Skeletal muscle cell (primary cell): ENCODE measurements around the gene REPIN1.

Experiments
- DNase-seq: peaks from one replicate; pipeline ENCODE4 v3.0.0-alpha.2; 2010; ENCODE audit warnings: low read depth
- H3K4me3 ChIP-seq: 2 replicates; pipeline ENCODE4 v1.5.1; 2011; ENCODE audit warnings: low read depth, mild to moderate bottlenecking, control low read depth, low read length, moderate library complexity

The REPIN1 gene

DNA sequence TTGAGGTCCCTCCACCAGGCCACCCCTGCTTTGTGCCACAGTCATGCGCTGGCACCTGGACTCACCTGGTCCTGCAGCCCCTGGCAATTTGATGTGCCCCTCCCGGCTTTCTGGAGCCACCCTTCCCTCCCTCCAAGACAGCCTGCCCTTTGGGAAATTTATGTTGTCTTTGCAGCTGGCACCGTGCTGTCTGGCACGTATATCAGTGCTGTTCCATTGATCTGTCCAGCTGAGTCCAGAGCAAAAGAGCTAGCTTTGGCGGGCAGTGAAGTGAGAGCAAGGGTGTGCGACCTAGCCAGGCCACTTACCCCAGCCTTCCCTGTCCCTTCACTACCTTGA is 32.9 kb upstream of the REPIN1 start:
- no peak overlapping the region for H3K4me3 ChIP-seq
- DNase-seq: no peak

DNA sequence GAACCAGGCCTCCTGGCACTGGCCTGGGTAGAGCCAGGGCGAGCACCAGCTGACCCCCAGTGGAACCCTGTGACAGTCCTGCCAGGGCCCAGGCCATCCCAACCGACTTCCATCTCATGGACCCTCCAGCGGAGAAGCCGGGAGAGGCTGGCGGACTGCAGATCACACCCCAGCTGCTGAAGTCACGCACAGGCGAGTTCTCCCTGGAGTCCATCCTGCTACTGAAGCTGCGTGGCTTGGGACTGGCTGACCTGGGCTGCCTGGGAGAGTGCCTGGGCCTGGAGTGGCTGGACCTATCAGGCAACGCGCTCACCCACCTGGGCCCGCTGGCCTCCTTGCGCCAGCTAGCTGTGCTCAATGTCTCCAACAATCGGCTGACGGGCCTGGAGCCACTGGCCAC is 31.9 kb upstream of the REPIN1 start:
- H3K4me3 ChIP-seq: no peak overlapping the region
- DNase-seq: no peak

DNA sequence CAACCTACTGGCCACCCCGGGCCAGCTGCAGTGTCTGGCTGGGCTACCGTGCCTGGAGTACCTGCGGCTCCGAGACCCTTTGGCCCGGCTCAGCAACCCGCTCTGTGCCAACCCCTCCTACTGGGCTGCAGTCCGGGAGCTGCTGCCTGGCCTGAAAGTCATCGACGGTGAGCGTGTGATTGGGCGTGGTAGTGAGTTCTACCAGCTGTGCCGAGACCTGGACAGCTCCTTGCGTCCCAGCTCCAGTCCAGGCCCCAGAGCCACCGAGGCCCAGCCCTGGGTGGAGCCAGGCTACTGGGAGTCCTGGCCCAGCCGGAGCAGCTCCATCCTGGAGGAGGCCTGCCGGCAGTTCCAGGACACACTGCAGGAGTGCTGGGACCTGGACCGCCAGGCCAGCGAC is 31.4 kb upstream of the REPIN1 start:
- no peak for DNase-seq

DNA sequence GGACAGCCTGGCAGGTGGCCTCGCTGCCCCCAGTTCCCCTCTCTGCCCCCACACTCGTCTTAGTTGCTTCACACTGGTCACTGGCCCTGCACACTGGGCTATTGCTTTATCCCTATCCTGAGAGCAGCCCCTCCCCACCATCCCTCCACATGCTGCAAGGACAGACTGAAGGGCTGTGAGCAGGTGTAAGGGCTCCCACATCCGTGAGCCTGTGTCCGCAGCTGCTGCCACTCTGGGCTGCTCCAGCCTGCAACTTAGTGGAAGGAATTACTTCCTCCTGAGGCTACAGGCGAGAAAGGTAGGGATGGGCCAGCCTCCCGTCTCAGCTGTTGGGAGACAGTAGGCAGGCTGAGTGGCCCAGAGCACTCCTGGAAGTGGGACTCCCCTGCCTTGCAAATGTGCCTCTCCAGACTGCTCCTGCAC is 31.0 kb upstream of the REPIN1 start:
- DNase-seq: no peak
- no peak overlapping the region for H3K4me3 ChIP-seq

More for the DNA sequence above, 31.4 kb upstream of the REPIN1 start:
- no peak overlapping the region for H3K4me3 ChIP-seq

DNA sequence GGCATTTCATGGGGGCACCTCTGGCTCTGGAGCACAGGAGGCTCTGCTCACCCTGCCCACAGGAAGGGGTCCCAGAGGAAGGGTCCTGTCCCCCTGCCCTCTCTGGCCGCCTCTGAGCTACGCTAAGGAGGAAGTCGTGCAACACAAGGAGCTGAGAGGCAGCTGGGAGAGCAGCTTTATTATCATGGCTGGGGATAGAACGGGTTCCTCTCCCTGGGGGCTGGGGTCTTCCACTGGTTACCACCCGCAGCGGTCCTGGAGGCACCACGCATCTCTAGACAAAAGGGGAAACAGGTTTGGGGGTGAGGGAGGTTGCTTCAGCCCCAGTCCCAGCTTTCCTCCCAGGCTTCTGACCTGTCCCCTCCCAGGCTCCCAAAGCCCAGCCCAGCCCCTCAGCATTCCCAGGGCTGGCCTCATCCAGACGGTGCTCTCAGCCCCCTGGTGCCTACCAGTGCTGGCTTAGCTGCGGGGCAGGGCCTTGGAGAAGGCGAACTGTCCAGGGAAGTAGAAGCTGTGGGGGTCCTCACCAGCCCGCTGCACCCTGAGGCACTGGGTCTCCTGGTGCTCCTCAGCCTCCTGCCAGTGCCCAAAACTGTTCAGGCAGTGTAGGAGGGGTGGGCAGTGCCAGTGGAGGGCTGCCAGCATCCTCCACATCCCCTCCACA is 30.3 kb upstream of the REPIN1 start:
- no peak overlapping the region for H3K4me3 ChIP-seq
- no peak for DNase-seq

DNA sequence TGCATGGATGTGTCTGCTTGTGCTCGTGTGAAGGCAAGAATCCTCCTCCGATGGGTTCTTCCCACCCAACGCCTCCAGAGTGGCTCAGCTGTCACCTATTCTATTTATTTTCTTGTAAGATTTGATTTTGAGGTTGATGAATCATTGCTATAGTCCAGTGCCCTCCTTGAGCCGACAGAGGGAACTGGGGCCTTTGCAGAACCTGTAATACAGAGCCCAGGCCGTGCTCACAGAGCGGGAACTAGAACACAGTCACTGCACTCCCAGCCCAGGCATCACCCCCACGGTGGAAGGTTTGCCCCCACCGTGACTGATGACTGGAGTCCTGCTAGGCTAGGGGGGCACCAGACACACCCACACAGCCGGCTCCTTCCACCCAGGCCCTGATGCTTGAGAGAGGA is 29.2 kb upstream of the REPIN1 start:
- H3K4me3 ChIP-seq: no peak overlapping the region

DNA sequence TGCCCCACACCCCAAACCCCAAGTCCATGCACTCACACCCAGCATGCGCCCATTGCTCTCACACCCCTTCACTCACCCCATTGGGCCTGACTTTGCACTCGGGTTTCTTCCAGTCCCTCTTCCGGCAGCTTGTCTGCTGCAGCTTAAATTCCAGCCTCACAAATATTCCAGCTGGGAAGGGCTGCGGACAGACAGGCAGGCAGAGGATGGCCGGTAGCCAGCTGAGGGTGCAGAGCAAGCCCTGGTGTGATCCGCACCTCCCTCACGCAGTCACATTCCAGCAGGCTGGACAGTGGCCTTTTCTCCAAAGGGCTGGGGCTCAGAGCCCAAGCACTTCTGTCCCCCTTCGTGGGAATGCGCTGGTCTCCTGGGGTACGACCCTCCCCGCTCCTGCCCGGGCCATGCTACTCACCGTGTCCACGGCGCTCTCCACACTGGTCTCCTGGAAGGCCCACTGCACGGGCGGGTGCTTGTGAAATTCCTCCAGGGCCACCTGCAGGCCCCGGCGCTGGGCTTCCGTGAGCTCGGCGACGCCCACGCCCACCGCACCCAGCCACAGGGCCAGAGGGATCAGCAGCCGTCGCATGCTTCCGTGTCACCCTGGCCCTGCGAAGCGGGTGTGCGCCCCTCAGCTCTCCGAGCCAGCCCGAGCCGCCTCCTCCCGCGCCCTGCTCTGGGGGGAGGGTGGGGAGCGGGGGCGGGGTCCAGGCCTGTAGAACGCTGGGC is 28.4 kb upstream of the REPIN1 start:
- DNase-seq: no peak
- no peak overlapping the region for H3K4me3 ChIP-seq

More for the DNA sequence above, 29.2 kb upstream of the REPIN1 start:
- no peak for DNase-seq

DNA sequence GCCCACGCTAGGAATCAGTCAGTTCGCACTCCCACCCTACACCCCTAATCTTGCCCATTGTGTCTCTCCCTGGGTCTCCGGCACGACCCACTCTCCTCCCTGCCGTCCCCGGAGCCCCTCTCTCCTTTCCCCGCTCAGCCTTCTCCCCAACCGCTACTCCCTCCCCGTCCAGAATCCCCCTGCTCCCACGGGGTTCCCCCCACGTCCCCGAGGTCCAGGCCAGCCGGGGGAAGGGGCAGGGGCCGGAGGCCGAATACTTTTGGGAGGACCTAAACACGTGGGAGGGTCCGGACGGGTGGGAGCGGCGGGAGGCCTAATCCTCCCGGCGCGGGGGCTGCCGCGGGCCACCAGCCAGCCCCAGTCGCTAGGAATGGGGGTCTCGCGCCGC is 27.8 kb upstream of the REPIN1 start:
- no peak overlapping the region for H3K4me3 ChIP-seq
- no peak for DNase-seq

DNA sequence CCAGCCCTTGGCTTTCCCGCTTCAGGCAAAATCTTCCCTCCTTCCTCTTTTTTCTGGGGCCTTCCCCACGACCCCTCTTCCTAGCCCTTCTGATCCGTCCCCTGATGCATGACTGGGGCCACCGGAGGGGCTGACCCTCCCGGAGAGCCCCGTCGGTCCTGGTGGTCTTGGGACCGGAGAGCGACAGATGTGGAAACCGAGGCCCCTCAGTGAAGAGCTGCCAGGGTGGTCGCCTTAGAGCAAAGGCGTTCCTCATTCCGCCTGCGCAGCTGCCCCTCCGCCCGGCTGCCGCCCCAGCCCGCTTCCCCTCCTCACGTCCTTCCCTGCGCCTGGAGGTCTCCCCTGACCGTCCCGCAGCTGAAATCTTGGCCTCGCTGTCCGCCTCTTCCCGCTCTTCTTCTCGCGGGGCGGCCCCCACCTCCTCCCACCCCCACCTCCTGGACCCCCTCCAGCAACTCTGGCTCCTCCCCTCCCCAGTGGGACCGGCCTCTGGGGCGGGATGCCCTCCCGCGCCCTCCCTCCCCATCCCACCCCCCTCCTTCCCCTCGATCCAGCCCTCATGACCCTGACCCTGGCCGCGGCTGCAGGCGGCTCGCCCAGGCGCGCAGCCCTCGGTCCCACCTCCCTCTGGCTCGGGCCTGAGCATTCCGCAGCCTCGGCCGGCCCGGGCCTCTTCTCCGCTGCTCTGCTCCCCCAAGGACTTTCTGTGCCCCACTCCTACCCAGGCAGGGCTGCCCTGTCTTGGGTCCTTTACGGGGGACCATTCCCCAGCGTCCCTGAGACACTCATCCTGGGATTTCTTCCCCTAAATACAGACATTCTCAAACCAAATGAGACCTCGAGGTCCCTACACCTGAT is 27.1 kb upstream of the REPIN1 start, which contains the start of gene RARRES2:
Gene RARRES2, minus strand, starts transcription at position 367 of the 858 bp plus-strand sequence. CDS start 1,020 bp downstream, outside the sequence.
- no peak for DNase-seq
- H3K4me3 ChIP-seq: no peak within 1 kb of the TSS

DNA sequence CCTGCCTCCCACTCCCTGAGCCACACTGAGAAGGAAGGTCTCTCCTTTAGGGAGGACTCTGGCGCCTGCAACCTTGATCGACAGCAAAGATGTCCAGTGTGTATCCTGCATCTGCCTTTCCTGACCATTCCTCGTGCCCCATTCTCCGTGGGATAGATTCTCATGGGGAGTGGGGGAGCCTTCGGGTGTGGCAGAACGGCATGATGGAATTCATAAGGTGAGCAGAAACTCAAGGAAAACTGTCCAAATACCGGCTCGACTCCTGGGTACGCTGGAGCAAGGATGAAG is 26.6 kb upstream of the REPIN1 start:
- no peak overlapping the region for H3K4me3 ChIP-seq
- DNase-seq: no peak

DNA sequence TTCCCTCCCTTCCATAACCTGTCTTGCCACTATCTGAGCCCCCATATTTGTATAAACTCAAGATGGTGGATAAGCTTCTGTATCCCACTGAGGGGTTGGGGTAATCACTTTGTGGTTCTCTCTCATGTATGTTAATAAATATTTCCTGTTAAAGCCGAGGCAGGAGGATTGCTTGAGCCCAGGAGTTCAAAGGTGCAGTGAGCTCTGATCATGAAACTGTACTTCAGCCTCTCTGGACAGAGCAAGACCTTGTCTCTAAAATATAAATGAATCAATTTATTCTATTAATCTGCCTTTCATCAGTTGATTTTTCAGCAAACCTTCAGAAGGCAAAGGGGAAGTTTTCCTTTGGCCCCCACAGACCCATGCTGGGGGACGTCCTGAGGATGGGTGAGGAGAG is 25.4 kb upstream of the REPIN1 start:
- H3K4me3 ChIP-seq: no peak overlapping the region
- no peak for DNase-seq

DNA sequence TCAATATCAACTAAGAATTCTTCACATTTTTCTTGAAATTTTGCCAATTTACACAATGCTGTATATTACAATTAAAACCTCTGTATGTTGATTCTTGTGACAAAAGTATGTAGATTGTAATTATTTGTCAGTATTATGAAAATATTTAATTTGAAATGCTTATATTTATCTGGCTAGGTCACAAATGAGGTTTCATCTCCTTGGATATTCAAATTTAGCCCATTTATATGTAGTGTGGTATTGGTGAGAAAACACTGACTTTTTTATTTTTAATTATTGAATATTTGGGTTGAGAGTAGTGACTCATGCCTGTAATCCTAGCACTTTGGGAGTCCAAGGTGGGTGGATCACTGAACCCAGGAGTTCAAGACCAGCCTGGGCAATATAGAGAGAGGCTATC is 24.3 kb upstream of the REPIN1 start:
- DNase-seq: no peak
- H3K4me3 ChIP-seq: no peak overlapping the region

DNA sequence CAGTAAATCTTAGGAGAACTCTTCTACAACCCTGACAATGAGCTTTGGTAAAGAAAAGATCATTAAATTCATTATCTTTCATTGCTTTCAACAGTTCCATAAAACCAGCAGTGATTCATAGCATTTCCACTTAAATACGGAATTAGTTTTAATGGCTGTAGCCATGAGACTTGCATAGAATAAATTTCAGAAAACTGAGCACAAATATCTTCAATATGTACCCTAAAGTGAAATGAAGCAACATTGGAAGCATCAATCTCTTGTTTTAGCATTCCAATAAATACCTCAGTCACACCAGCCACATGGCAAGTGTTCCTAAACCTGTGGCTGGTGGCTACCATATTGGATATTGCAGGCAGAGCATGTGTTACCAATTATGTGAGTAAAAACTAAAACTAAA is 23.6 kb upstream of the REPIN1 start:
- DNase-seq: no peak
- H3K4me3 ChIP-seq: no peak overlapping the region

DNA sequence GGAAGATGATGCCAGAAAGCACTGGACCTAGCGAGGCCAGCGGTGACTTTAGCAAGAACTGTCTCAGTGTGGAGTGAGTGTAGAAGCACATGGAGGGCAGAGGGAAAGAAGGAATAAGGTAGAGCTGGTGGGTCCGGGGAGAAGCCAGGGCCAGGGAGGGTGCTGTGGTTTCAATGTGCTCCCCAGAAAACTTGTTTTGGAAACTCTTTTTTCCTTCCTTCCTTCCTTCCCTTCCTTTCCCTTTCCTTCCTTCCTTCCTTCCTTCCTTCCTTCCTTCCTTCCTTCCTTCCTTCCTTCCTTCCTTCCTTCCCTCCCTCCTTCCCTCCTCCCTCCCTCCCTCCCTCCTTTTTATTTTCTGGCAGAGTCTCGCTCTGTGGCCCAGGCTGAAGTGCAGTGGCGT is 21.7 kb upstream of the REPIN1 start:
- no peak overlapping the region for H3K4me3 ChIP-seq

DNA sequence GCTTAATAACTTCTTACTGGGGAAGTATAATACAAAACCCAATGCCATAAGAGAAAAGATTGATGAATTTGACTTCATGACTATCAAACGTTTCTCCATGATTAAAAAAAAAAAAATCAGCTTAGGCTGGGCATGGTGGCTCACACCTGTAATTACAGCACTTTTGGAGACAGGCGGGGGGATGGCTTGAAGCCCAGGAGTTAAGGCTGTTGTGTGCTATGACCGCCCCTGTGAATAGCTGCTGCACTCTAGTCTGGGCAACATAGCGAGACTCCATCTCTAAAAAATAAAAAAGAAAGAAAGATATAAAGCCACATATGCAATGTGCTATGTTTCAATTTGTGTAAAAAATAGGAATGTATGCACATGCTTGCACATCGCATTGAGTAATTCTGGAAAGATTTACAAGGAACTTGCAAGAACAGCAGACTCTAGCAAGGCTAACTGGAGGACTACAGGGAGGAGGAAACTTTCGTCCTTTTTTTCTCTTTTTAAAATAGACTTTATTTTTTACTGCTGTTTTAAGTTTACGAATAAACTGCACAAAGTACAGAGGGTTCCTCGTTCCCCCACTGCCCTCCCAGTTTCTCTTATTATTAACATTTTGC is 16.9 kb upstream of the REPIN1 start:
- DNase-seq: no peak

More for the DNA sequence above, 21.7 kb upstream of the REPIN1 start:
- no peak for DNase-seq

DNA sequence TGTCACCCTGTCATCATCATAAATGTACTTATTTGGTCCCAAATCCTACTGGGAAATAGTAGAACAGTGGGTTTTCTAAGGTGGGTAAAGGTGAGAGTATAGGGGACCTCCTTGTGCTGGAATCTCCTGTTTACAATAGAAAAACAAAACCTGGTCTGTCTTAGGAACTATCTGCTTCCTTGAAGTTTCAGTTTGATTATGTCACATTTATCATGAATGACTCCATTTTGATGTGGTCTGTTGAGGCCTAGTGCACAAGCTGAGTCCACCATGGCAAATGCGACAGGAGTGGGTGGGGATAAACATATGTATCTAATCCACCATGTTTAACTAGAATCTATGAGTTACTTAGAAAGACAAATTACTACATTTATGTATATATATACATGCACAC is 13.0 kb upstream of the REPIN1 start:
- no peak overlapping the region for H3K4me3 ChIP-seq
- no peak for DNase-seq

More for the DNA sequence above, 16.9 kb upstream of the REPIN1 start:
- no peak overlapping the region for H3K4me3 ChIP-seq

DNA sequence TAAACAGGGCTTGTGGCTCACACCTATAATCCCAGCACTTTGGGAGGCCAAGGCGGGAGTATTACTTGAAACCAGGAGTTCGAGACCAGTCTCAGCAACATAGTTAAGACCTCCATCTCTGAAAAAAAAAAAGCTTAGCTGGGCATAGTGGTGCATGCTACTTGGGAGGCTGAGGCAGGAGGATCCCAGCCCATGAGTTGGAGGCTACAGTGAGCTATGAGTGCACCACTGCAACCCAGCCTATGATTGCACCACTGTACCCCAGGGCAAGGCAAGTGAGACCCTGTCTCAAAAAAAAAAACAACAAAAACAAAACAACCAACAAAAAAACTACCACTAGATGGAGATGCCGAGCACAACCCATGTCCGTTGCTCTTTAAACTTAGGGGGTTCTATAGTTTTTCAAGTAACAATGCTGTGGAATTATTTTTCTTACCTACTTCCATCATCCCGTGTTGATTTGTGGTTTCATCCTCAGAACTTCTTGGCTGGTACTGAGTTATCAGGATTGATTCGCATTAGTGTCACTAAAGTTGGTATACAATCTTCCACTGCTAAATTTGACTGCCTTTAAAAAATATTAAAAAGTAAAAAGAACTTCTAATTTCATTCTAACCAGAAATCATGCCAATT is 12.2 kb upstream of the REPIN1 start:
- DNase-seq: no peak

DNA sequence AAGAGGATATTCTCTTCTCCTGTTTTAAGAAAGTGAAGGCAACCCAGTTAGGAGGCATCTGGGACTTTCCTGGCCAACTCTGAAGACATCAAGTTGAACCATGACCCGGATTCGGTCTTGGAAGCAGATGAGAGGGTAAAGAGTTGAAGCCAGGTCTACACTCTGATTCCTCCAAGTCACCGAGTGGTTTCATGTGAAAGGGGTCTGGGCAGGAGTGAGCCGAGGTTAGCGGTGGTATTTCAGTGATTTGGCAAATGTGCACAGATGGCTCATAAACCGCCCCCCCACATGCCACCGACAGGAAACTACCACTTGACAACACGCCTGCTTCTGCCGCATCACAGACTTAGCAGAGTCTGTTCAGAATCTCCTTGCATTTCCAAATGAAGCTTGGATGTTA is 11.4 kb upstream of the REPIN1 start:
- DNase-seq: no peak
- no peak overlapping the region for H3K4me3 ChIP-seq

More for the DNA sequence above, 12.2 kb upstream of the REPIN1 start:
- no peak overlapping the region for H3K4me3 ChIP-seq

DNA sequence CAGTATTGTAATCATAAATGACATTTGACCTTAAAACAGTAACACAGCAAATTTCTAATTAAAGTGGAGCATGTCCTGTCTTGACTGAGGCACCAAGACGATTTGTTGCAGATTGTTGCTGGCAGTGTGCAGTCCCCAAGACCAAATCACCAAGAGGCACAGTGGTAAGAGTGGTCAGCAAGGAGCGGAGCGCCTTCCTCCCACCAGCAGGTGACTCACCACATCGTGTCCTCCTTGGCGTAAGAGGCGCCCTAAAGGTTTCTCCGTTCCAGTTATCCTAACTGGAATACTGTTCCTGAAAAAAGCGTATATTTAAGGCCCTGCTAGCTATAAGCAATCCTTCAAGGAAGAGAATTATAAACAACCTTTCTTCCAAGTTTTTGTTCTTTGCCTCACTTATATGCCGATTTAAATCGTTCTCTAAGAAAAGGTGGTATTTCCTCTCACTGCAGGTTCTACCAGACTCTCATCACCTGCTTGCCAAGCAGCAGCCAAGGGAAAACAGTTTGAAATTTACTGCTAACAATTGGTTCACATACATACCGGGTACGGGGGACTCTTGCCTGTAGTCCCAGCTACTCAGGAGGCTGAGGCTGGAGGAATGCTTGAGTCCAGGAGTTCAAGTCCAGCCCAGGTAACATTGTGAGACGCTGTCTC is 10.7 kb upstream of the REPIN1 start:
- no peak for DNase-seq
- no peak overlapping the region for H3K4me3 ChIP-seq
